HEK293 (cell line): ENCODE data around the gene TNIK.

Experiments
- CTCF ChIA-PET: fragments of 350-600 bp; formaldehyde crosslinking; extraction: SDS; loops from one replicate; lab custom pipeline; 2021; ENCODE audit warnings: antibody characterized with exemption; lab: Yijun Ruan, JAX
- POLR2A ChIA-PET: fragments of 300-600 bp; formaldehyde crosslinking; extraction: SDS; loops from one replicate; lab custom pipeline; 2020; ENCODE audit warnings: antibody characterized with exemption, inconsistent platforms; lab: Yijun Ruan, JAX
- H3K27ac ChIP-seq: fragments of 200-500 bp; sonication (Bioruptor generic); 2 replicates; pipeline ENCODE4 v1.5.1; 2014; ENCODE audit warnings: low read depth, low read length, control low read depth, inconsistent platforms; ENCODE audit errors: extremely low read depth
- H3K36me3 ChIP-seq, 2 experiments: fragments of 200-500 bp in 1 of 2; sonication (Bioruptor generic) in 1 of 2; 1 replicate in 1 of 2; 2 replicates in 1 of 2; pipeline ENCODE4 v1.5.1; 2014 to 2017; ENCODE audit warnings: inconsistent platforms in 2 of 2, low read length in 2 of 2; ENCODE audit not compliant: control insufficient read depth in 2 of 2, insufficient read depth in 1 of 2
- H3K4me1 ChIP-seq: fragments of 200-500 bp; sonication (Bioruptor generic); 2 replicates; pipeline ENCODE4 v1.5.1; 2014; ENCODE audit warnings: mild to moderate bottlenecking, low read length, inconsistent platforms; ENCODE audit not compliant: control insufficient read depth, insufficient read depth
- H3K4me3 ChIP-seq: 2 replicates; pipeline ENCODE4 v1.5.1; 2011; ENCODE audit warnings: low read depth, mild to moderate bottlenecking, control low read depth, low read length, moderate library complexity
- H3K9me3 ChIP-seq: fragments of 200-500 bp; sonication (Bioruptor generic); 2 replicates; pipeline ENCODE4 v1.5.1; 2014; ENCODE audit warnings: low read depth, low read length, inconsistent platforms; ENCODE audit not compliant: control insufficient read depth, insufficient read depth
- GFI1B ChIP-seq: fragments of 450-650 bp; formaldehyde crosslinking; IDR thresholded peaks from 2 replicates; pipeline ENCODE4 v1.5.1; 2016; ENCODE audit warnings: missing biosample characterization, missing genetic modification characterization
- HOXD13 ChIP-seq: sonication (generic); formaldehyde crosslinking; IDR thresholded peaks from 2 replicates; pipeline ENCODE4 v1.8.0; 2022; ENCODE audit warnings: missing genetic modification reagents, borderline replicate concordance
- KLF10 ChIP-seq: fragments of 450-650 bp; IDR thresholded peaks from 2 replicates; pipeline ENCODE4 v1.5.1; 2018; ENCODE audit warnings: missing biosample characterization, mild to moderate bottlenecking, missing genetic modification characterization
- MZF1 ChIP-seq: fragments of 450-650 bp; formaldehyde crosslinking; IDR thresholded peaks from 2 replicates; pipeline ENCODE4 v1.5.1; 2017; ENCODE audit warnings: missing biosample characterization, missing genetic modification characterization, borderline replicate concordance
- TCF7L2 ChIP-seq: IDR thresholded peaks from 2 replicates; pipeline ENCODE4 v1.6.1; 2011; ENCODE audit warnings: low read depth, mild to moderate bottlenecking, inconsistent platforms, low read length, moderate library complexity, borderline replicate concordance
- ZNF133 ChIP-seq: fragments of 450-650 bp; formaldehyde crosslinking; IDR thresholded peaks from 2 replicates; pipeline ENCODE4 v1.5.1; 2016; ENCODE audit warnings: missing biosample characterization, missing genetic modification characterization
- ZNF184 ChIP-seq: fragments of 450-650 bp; IDR thresholded peaks from 2 replicates; pipeline ENCODE4 v1.5.1; 2018; ENCODE audit warnings: missing biosample characterization, mild to moderate bottlenecking, missing genetic modification characterization
- ZNF341 ChIP-seq: fragments of 450-650 bp; formaldehyde crosslinking; IDR thresholded peaks from 2 replicates; pipeline ENCODE4; 2016; ENCODE audit warnings: low read depth, missing biosample characterization, missing genetic modification characterization
- ZNF585B ChIP-seq: fragments of 450-650 bp; formaldehyde crosslinking; IDR thresholded peaks from 2 replicates; pipeline ENCODE4 v1.5.1; 2016; ENCODE audit warnings: missing biosample characterization, missing genetic modification characterization
- TF ChIP-seq, protein P1 (sequence below): fragments of 450-650 bp; formaldehyde crosslinking; IDR thresholded peaks from 2 replicates; pipeline ENCODE4 v1.5.1; 2016; ENCODE audit warnings: missing biosample characterization, missing genetic modification characterization
- TF ChIP-seq, protein P2 (sequence below): fragments of 450-650 bp; formaldehyde crosslinking; IDR thresholded peaks from 2 replicates; pipeline ENCODE4 v1.5.1; 2016; ENCODE audit warnings: missing biosample characterization, missing genetic modification characterization
- TF ChIP-seq, protein P3 (sequence below): fragments of 450-650 bp; formaldehyde crosslinking; IDR thresholded peaks from 2 replicates; pipeline ENCODE4 v1.5.1; 2016; ENCODE audit warnings: missing biosample characterization, missing genetic modification characterization
- TF ChIP-seq, protein P4 (sequence below): IDR thresholded peaks from 2 replicates; pipeline ENCODE4 v1.6.1; 2011; ENCODE audit warnings: mild to moderate bottlenecking, low read depth, low read length, borderline replicate concordance
- TF ChIP-seq, protein P5 (sequence below): fragments of 450-650 bp; formaldehyde crosslinking; IDR thresholded peaks from 2 replicates; pipeline ENCODE4 v1.5.1; 2017; ENCODE audit warnings: missing biosample characterization, mild to moderate bottlenecking, missing genetic modification characterization, moderate library complexity

The TNIK gene

DNA sequence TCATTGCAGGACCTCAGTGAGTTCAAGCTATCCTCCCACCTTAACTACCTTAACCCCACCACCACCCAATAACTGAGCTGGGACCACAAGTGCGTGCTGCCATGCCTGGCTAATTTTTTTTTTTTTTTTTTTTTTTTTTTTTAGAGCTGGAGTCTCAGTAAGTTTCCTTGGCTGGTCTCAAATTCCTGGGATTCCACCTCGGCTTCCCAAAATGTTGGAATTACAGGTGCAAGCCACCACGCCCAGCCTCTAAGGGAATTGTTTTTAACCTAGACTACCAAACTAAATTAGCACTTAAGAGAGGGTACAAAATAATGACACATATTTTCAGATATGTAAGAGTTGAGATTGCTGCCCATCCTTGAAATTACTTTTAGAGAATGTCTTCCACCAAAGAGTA, 4.3 kb upstream of the TNIK start (continued):
- TF ChIP-seq, protein P1, sequence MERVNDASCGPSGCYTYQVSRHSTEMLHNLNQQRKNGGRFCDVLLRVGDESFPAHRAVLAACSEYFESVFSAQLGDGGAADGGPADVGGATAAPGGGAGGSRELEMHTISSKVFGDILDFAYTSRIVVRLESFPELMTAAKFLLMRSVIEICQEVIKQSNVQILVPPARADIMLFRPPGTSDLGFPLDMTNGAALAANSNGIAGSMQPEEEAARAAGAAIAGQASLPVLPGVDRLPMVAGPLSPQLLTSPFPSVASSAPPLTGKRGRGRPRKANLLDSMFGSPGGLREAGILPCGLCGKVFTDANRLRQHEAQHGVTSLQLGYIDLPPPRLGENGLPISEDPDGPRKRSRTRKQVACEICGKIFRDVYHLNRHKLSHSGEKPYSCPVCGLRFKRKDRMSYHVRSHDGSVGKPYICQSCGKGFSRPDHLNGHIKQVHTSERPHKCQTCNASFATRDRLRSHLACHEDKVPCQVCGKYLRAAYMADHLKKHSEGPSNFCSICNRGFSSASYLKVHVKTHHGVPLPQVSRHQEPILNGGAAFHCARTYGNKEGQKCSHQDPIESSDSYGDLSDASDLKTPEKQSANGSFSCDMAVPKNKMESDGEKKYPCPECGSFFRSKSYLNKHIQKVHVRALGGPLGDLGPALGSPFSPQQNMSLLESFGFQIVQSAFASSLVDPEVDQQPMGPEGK (tag by site-specific recombination), result no peak
- TF ChIP-seq ZNF585B (tag by site-specific recombination) (no peak), KLF10 (no peak), ZNF184 (no peak)
- TF ChIP-seq, protein P2, sequence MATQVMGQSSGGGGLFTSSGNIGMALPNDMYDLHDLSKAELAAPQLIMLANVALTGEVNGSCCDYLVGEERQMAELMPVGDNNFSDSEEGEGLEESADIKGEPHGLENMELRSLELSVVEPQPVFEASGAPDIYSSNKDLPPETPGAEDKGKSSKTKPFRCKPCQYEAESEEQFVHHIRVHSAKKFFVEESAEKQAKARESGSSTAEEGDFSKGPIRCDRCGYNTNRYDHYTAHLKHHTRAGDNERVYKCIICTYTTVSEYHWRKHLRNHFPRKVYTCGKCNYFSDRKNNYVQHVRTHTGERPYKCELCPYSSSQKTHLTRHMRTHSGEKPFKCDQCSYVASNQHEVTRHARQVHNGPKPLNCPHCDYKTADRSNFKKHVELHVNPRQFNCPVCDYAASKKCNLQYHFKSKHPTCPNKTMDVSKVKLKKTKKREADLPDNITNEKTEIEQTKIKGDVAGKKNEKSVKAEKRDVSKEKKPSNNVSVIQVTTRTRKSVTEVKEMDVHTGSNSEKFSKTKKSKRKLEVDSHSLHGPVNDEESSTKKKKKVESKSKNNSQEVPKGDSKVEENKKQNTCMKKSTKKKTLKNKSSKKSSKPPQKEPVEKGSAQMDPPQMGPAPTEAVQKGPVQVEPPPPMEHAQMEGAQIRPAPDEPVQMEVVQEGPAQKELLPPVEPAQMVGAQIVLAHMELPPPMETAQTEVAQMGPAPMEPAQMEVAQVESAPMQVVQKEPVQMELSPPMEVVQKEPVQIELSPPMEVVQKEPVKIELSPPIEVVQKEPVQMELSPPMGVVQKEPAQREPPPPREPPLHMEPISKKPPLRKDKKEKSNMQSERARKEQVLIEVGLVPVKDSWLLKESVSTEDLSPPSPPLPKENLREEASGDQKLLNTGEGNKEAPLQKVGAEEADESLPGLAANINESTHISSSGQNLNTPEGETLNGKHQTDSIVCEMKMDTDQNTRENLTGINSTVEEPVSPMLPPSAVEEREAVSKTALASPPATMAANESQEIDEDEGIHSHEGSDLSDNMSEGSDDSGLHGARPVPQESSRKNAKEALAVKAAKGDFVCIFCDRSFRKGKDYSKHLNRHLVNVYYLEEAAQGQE (tag by site-specific recombination), result no peak

DNA sequence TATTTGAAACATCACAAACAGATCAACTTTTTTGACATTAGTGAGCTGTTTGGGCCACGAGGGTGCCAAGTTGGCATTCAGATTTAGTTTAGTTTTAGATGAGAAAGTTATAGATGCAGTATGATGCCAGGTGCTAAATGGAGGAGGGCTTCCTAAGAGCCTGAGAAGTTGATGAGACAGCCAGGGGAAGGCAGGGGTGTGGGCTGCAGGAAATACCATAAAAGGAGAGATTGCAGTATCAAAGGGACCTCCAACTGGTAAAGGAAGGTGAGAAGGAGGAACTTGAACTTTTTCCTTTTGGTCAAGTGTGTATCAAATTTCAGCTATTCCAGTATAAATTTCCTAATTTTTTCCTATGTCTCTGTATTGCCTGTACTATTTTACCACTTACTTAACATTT, 2.0 kb upstream of the TNIK start:
- CTCF ChIA-PET, result interaction anchor here (1.0 kb wide), 1 partner anchor 104 kb away, joined by 4 read pairs; no protein-coding TSS in a partner anchor
- POLR2A ChIA-PET, result no interaction called here
- H3K4me1 ChIP-seq, result no peaks in the 10 kb centered on the region
- H3K27ac ChIP-seq, result no peak overlapping the region
- H3K36me3 ChIP-seq, result no peaks in the 10 kb centered on the region
- no peaks in the 10 kb centered on the region for H3K9me3 ChIP-seq
- TF ChIP-seq, protein P3, sequence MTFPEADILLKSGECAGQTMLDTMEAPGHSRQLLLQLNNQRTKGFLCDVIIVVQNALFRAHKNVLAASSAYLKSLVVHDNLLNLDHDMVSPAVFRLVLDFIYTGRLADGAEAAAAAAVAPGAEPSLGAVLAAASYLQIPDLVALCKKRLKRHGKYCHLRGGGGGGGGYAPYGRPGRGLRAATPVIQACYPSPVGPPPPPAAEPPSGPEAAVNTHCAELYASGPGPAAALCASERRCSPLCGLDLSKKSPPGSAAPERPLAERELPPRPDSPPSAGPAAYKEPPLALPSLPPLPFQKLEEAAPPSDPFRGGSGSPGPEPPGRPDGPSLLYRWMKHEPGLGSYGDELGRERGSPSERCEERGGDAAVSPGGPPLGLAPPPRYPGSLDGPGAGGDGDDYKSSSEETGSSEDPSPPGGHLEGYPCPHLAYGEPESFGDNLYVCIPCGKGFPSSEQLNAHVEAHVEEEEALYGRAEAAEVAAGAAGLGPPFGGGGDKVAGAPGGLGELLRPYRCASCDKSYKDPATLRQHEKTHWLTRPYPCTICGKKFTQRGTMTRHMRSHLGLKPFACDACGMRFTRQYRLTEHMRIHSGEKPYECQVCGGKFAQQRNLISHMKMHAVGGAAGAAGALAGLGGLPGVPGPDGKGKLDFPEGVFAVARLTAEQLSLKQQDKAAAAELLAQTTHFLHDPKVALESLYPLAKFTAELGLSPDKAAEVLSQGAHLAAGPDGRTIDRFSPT (tag by site-specific recombination), result no peak
- TF ChIP-seq HOXD13 (CRISPR knock-in tag), result no peak
- no peak for TF ChIP-seq MZF1 (tag by site-specific recombination)
- TF ChIP-seq, protein P4, sequence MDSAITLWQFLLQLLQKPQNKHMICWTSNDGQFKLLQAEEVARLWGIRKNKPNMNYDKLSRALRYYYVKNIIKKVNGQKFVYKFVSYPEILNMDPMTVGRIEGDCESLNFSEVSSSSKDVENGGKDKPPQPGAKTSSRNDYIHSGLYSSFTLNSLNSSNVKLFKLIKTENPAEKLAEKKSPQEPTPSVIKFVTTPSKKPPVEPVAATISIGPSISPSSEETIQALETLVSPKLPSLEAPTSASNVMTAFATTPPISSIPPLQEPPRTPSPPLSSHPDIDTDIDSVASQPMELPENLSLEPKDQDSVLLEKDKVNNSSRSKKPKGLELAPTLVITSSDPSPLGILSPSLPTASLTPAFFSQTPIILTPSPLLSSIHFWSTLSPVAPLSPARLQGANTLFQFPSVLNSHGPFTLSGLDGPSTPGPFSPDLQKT, result peak; percentile 94
- TF ChIP-seq, protein P5, sequence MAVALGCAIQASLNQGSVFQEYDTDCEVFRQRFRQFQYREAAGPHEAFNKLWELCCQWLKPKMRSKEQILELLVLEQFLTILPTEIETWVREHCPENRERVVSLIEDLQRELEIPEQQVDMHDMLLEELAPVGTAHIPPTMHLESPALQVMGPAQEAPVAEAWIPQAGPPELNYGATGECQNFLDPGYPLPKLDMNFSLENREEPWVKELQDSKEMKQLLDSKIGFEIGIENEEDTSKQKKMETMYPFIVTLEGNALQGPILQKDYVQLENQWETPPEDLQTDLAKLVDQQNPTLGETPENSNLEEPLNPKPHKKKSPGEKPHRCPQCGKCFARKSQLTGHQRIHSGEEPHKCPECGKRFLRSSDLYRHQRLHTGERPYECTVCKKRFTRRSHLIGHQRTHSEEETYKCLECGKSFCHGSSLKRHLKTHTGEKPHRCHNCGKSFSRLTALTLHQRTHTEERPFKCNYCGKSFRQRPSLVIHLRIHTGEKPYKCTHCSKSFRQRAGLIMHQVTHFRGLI, result no peak
- TF ChIP-seq TCF7L2, result 0 out of 2 replicates have a peak, but pooled peaks have one; percentile 27
- no peak for TF ChIP-seq GFI1B
- TF ChIP-seq ZNF133 (tag by site-specific recombination), result no peak
- 0 out of 2 replicates have a peak, but pooled peaks have one; percentile 20 for TF ChIP-seq ZNF341 (tag by site-specific recombination)
- TF ChIP-seq, all 188 proteins: peak for 3
- no peak overlapping the region for H3K4me3 ChIP-seq
